HepG2 (cell line): ENCODE measurements around the gene ZNF581. TPM values are rescaled to one million over a fixed set of nuclear protein-coding genes. Genes with fewer than 3 reads are reported as not detected.

Experiments
- ATAC-seq: fragments of 200-7000 bp; cut with Tn5 transposase; 3 replicates; pipeline ENCODE4 v1.9.1; 2020; ENCODE audit warnings: mild to moderate bottlenecking, moderate library complexity
- BruUV-seq: library from RNA; stranded (reverse); fragments of 400-500 nt; replicated peaks from 2 replicates; lab custom pipeline; 2021; lab: Mats Ljungman, UMichigan
- CTCF ChIA-PET: fragments of 300-600 bp; formaldehyde crosslinking; extraction: SDS; loops from one replicate; lab custom pipeline; 2021; ENCODE audit warnings: low total read pairs, inconsistent platforms, low intra/inter-chr PET ratio; lab: Yijun Ruan, JAX
- POLR2A ChIA-PET: fragments of 350-600 bp; sonication (Branson Sonifier 250); formaldehyde crosslinking; loops from one replicate; lab custom pipeline; 2020; ENCODE audit warnings: antibody characterized with exemption, inconsistent platforms; lab: Yijun Ruan, JAX
- DNase-seq: peaks from one replicate; pipeline ENCODE4 v3.0.0-alpha.2; 2015; ENCODE audit warnings: low spot score
- FAIRE-seq: peaks from 3 replicates; lab custom pipeline; 2011; peaks lifted over from hg19 to GRCh38; lab: Jason Lieb, UNC
- H2AFZ ChIP-seq: one replicate; pipeline ENCODE4 v1.6.1; 2011; ENCODE audit warnings: low read length, inconsistent platforms
- H3K27ac ChIP-seq: fragments of 300-600 bp; 3 replicates; pipeline ENCODE4 v1.8.0; 2011; ENCODE audit warnings: mixed run types, mild to moderate bottlenecking, mixed read lengths, low read length, inconsistent platforms; ENCODE audit not compliant: insufficient read depth; ENCODE audit errors: extremely low read length
- H3K27me3 ChIP-seq, 2 experiments: fragments of 200-600 bp in 1 of 2; 2 replicates in 1 of 2; 3 replicates in 1 of 2; pipeline versions ENCODE4 v1.6.0 to v1.8.0; 2011; ENCODE audit warnings: low read length in 2 of 2, mild to moderate bottlenecking in 2 of 2, moderate library complexity in 2 of 2, inconsistent platforms in 1 of 2; ENCODE audit not compliant: insufficient read depth in 2 of 2, control insufficient read depth in 1 of 2
- H3K36me3 ChIP-seq, 2 experiments: fragments of 200-600 bp in 1 of 2; replicated peaks in 1 of 2; 2 replicates in 1 of 2; 3 replicates in 1 of 2; pipeline versions ENCODE4 v1.5.1 to v1.8.0; 2011; ENCODE audit warnings: low read length in 2 of 2, inconsistent platforms in 1 of 2; ENCODE audit not compliant: insufficient read depth in 2 of 2, control insufficient read depth in 1 of 2
- H3K4me1 ChIP-seq: 2 replicates; pipeline ENCODE4 v1.5.1; 2012; ENCODE audit warnings: low read length, inconsistent platforms; ENCODE audit not compliant: insufficient read depth
- H3K4me2 ChIP-seq: 2 replicates; pipeline ENCODE4 v1.6.0; 2011; ENCODE audit warnings: low read depth, low read length, inconsistent platforms
- H3K4me3 ChIP-seq, 3 experiments: fragments of 200-600 bp in 1 of 3; sonication (generic), shearing (Covaris generic) in 1 of 3; replicated peaks in 1 of 3; 2 replicates each; pipeline ENCODE4 v1.5.1; 2011 to 2016; ENCODE audit warnings: low read length in 3 of 3, inconsistent platforms in 2 of 3, low read depth in 2 of 3, mild to moderate bottlenecking in 2 of 3, control low read depth in 1 of 3, mixed read lengths in 1 of 3; ENCODE audit not compliant: insufficient read depth in 1 of 3
- H3K79me2 ChIP-seq: one replicate; pipeline ENCODE4 v1.6.1; 2011; ENCODE audit warnings: low read length, inconsistent platforms; ENCODE audit not compliant: insufficient read depth
- H3K9ac ChIP-seq: 2 replicates; pipeline ENCODE4 v1.6.0; 2011; ENCODE audit warnings: mild to moderate bottlenecking, low read depth, low read length, inconsistent platforms; ENCODE audit not compliant: insufficient read depth
- H3K9me3 ChIP-seq: 2 replicates; pipeline ENCODE4 v1.5.1; 2012; ENCODE audit warnings: mild to moderate bottlenecking, low read length
- H4K20me1 ChIP-seq: 2 replicates; pipeline ENCODE4 v1.6.0; 2011; ENCODE audit warnings: inconsistent platforms, mild to moderate bottlenecking, low read length, moderate library complexity; ENCODE audit not compliant: insufficient read depth
- AGO2 ChIP-seq: fragments of 200-400 bp; formaldehyde crosslinking; optimal IDR thresholded peaks from 2 replicates; pipeline ENCODE3; 2017; ENCODE audit warnings: mild to moderate bottlenecking, low read depth, low read length, moderate library complexity
- ARID4A ChIP-seq: sonication (generic); formaldehyde crosslinking; IDR thresholded peaks from 2 replicates; pipeline ENCODE4 v1.5.0; 2020; ENCODE audit warnings: mild to moderate bottlenecking, missing genetic modification reagents, borderline replicate concordance
- HBP1 ChIP-seq: IDR thresholded peaks from 2 replicates; pipeline ENCODE4 v1.6.1; 2016; ENCODE audit warnings: low read depth, control low read depth
- HOXA9 ChIP-seq: sonication (generic); formaldehyde crosslinking; IDR thresholded peaks from 2 replicates; pipeline ENCODE4 v1.8.1; 2022; ENCODE audit warnings: missing genetic modification reagents, mild to moderate bottlenecking, moderate library complexity, borderline replicate concordance
- KLF6 ChIP-seq: IDR thresholded peaks from 2 replicates; pipeline ENCODE4 v1.8.0; 2016; ENCODE audit warnings: missing biosample characterization, missing genetic modification reagents
- MTF2 ChIP-seq: sonication (generic); formaldehyde crosslinking; IDR thresholded peaks from 2 replicates; pipeline ENCODE4 v1.5.0; 2020; ENCODE audit warnings: missing genetic modification reagents, borderline replicate concordance
- POLR2G ChIP-seq: fragments of 200-400 bp; formaldehyde crosslinking; IDR thresholded peaks from 2 replicates; pipeline ENCODE4 v1.6.1; 2018; ENCODE audit warnings: mild to moderate bottlenecking, low read depth, low read length, moderate library complexity
- RELA ChIP-seq: sonication (generic); formaldehyde crosslinking; IDR thresholded peaks from 2 replicates; pipeline ENCODE4 v1.4.0; 2020; ENCODE audit warnings: missing genetic modification reagents
- ZBTB3 ChIP-seq: sonication (generic); formaldehyde crosslinking; IDR thresholded peaks from 2 replicates; pipeline ENCODE4 v1.4.0; 2020; ENCODE audit warnings: low read depth, mild to moderate bottlenecking, moderate library complexity, missing genetic modification reagents, borderline replicate concordance
- WGBS: methylation state at CpG from one replicate; pipeline ENCODE4 v1.1.6; 2017; ENCODE audit warnings: low lambda C conversion rate; 5-methylcytosine and 5-hydroxymethylcytosine counted together
- in situ Hi-C: cut with HindIII; loops from 2 replicates; pipeline ENCODE4 v1.10.0; 2017; ENCODE audit warnings: low pct_unique_long_range_greater_than_20kb; ENCODE audit not compliant: extremely low pct_ligation_motif_present
- intact Hi-C: fragments of 100-400 bp; cut with micrococcal nuclease; formaldehyde crosslinking; loops from one replicate; pipeline ENCODE4 v1.10.0; 2022; ENCODE audit not compliant: unreplicated experiment
- polyA plus RNA-seq, 8 experiments: library from polyadenylated mRNA; depleted of rRNA in 3 of 8; stranded (reverse) in 7 of 8; unstranded in 1 of 8; fragments of >200 nt; fragmentation: Illumina TruSeq in 4 of 8; extraction: Trizol in 4 of 8; gene quantifications; 2 replicates each; pipeline versions ENCODE4 v1.2.1 to v1.2.3, GENCODE V29; 2011 to 2016; ENCODE audit warnings: low read depth in 4 of 8, missing spikeins in 1 of 8, mixed read lengths in 1 of 8; ENCODE audit not compliant: insufficient read depth in 1 of 8
- total RNA-seq, 5 experiments: library from RNA; depleted of rRNA; stranded (reverse); fragments of >200 nt; fragmentation: Illumina TruSeq; extraction: Trizol; gene quantifications; 2 replicates each; pipeline ENCODE4 v1.2.3, GENCODE V29; 2016; ENCODE audit warnings: low read depth in 1 of 5

The ZNF581 gene
- total and polyA plus RNA-seq, 2 of the 13 experiments (the other 11 are each of a cell fraction or from before 2014, with no cell fraction given) = 19.6 to 49.5 TPM

GRCh38 chr19:55651236-55651635, 7.8 kb downstream of the ZNF581 start:
- TF ChIP-seq AGO2 = peak; percentile 32
- no peak for TF ChIP-seq RELA (CRISPR knock-in tag)
- no peak for TF ChIP-seq HBP1 (CRISPR knock-in tag)
- no peak for TF ChIP-seq POLR2G
- TF ChIP-seq HOXA9 = no peak
- no peak for TF ChIP-seq ZBTB3 (CRISPR knock-in tag)
- TF ChIP-seq KLF6 (CRISPR knock-in tag) = no peak
- TF ChIP-seq ARID4A = no peak
- TF ChIP-seq MTF2 (CRISPR knock-in tag) = no peak
- no peaks in the 10 kb centered on the region for H3K36me3 ChIP-seq
- POLR2A ChIA-PET = no interaction called here
- no peaks in the 10 kb centered on the region for H3K9me3 ChIP-seq
- no peak overlapping the region for H3K27ac ChIP-seq
- H4K20me1 ChIP-seq = peaks cover 10% of the 10 kb centered on the region
- CTCF ChIA-PET = no interaction called here
- peaks cover 15% of the 10 kb centered on the region for H3K79me2 ChIP-seq
- in situ Hi-C loops (no loop called here), intact Hi-C loops (no loop called here)
- FAIRE-seq = no peak
- no peak overlapping the region for H3K9ac ChIP-seq
- no TSS peak for BruUV-seq
- H3K4me2 ChIP-seq = no peak overlapping the region
- H3K4me3 ChIP-seq = no peak overlapping the region
- no peak for DNase-seq
- ATAC-seq = no peak
- whole genome bisulfite sequencing = 88% methylated on average over 18 of the region's 18 CpGs
- no peak overlapping the region for H2AFZ ChIP-seq
- H3K27me3 ChIP-seq = no peaks in the 10 kb centered on the region; a peak in 1 of 5 replicates
- peaks cover 26% of the 10 kb centered on the region for H3K4me1 ChIP-seq
